Psoas muscle (tissue), 8 donors: ENCODE measurements around the gene AGO1. TPM values are rescaled to one million over a fixed set of nuclear protein-coding genes. Genes with fewer than 3 reads are reported as not detected.
A peak's percentile ranks its signal among the peaks of the same experiment; 100 is the strongest.

Source experiments
- ATAC-seq, 4 donors: fragments of 200-7000 bp; cut with Tn5 transposase; one replicate each; pipeline ENCODE4 v1.9.1; 2020; ENCODE audit warnings: moderate library complexity in 3 of 4, mild to moderate bottlenecking in 2 of 4
- DNase-seq, 2 donors: peaks; one replicate each; pipeline ENCODE4 v3.0.0-alpha.2; 2020
- H3K27ac ChIP-seq: fragments of 200-600 bp; one replicate; pipeline ENCODE4 v1.8.0; 2022
- H3K27me3 ChIP-seq, 3 donors: fragments of 200-600 bp in 1 of 3; one replicate each; pipeline versions ENCODE4 v1.6.1 to v1.8.0; 2013 to 2022; ENCODE audit warnings: low read length in 2 of 3, mild to moderate bottlenecking in 2 of 3, moderate library complexity in 1 of 3; ENCODE audit not compliant: insufficient read depth in 3 of 3
- H3K36me3 ChIP-seq, 2 donors: fragments of 200-600 bp in 1 of 2; one replicate each; pipeline versions ENCODE4 v1.6.1 to v1.8.0; 2013 to 2022; ENCODE audit warnings: low read depth in 1 of 2, mild to moderate bottlenecking in 1 of 2, moderate library complexity in 1 of 2; ENCODE audit not compliant: insufficient read depth in 1 of 2
- H3K4me1 ChIP-seq: fragments of 200-600 bp; one replicate; pipeline ENCODE4 v1.8.0; 2022
- H3K4me3 ChIP-seq: fragments of 200-600 bp; one replicate; pipeline ENCODE4 v1.8.0; 2022; ENCODE audit warnings: mild to moderate bottlenecking
- H3K9me3 ChIP-seq: fragments of 200-600 bp; one replicate; pipeline ENCODE4 v1.8.0; 2022
- WGBS, 3 donors: extraction: QIAGEN DNeasy Blood & Tissue Kit; methylation state at CpG; one replicate each; pipeline versions ENCODE4 v1.1.6 to v1.1.7; 2013; 5-methylcytosine and 5-hydroxymethylcytosine counted together
- intact Hi-C, 2 donors: fragments of 100-400 bp; cut with DNase I; formaldehyde crosslinking; loops; one replicate each; pipeline versions ENCODE4 v1.11.0 to v1.14.2; 2022
- polyA plus RNA-seq, 3 donors: library from polyadenylated mRNA; stranded (reverse); fragments of 200-250 nt; gene quantifications; one replicate each; pipeline ENCODE4 v1.2.3, GENCODE V29; 2013
- total RNA-seq, 4 donors: library from RNA; stranded (reverse); fragmentation: NEBNext Ultra II Directional in 2 of 4; extraction: Animal tissue kit (Norgen Biotek cat#: 25700) in 2 of 4; gene quantifications; one replicate each; pipeline versions ENCODE4 v1.2.1 to v1.2.4, GENCODE V29; 2021 to 2023
- TF ChIP-seq, protein P1 (sequence below): fragments of 200-600 bp; IDR thresholded peaks from one replicate; pipeline ENCODE4 v1.8.0; 2022; ENCODE audit warnings: antibody characterized with exemption
- donor health status: healthy with polysubstance abuse.
- donor health status: DM: no; HTN: no; CAD: no; lungs with moderate emphysema.
- donor health status: Bipolar disorder and iron deficiency.
- donor health status: healthy.
- donor health status: DM: yes; HTN: yes; CAD: no.
- donor health status: DM: no; HTN: no; CAD: no.
- donor health status: DM: no; HTN: no; CAD: no.
- donor health status: DM: yes; HTN: yes; CAD: no.

AGO1 gene
- total and polyA plus RNA-seq, 7 donors, result 2.2 to 16.3 (median 9.8) TPM

DNA sequence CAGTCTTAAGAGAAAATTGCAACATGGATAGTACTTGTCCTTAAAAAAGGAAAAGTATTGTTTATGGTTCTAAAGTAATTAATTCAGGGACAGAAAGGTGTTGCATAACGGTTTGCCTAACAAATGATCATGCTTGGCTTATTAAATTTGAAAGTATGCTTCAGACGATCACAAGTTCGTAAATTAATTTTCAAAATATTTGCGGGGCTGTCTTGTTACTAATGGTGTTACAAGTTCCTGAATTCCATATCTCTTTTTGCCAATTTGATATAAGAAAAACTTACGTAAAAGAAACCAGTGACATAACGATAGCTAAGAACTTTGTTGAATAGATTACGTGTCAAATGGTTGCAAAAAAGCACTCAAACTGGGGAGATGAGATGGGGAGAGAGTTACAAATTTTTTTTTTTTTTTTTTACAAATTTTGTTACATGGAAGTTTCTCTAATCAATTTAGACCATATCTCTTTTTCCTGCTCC lies 49.2 kb downstream of the AGO1 start:
- WGBS, 3 donors, result 53 to 59% (median 55%) methylated on average over 7 of the region's 7 CpGs

DNA sequence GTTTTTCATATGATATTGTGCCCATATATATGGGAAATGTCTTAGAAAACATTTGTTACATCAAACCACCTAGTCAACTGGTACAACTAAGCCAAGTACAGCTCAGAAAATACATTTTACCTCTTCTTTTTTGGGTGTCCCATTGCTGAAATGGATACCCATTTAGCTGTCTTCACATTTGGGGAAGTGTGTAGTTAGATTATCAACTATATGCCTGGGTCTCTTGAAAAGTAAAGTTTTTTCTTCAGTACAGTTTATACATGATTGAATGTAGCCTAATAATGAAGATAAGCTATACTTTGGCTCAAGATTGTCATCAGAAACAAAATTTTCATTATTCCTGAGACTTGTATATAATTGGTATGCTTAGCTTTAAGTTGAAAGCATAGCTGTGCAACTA lies 49.9 kb downstream of the AGO1 start:
- TF ChIP-seq, protein P1, sequence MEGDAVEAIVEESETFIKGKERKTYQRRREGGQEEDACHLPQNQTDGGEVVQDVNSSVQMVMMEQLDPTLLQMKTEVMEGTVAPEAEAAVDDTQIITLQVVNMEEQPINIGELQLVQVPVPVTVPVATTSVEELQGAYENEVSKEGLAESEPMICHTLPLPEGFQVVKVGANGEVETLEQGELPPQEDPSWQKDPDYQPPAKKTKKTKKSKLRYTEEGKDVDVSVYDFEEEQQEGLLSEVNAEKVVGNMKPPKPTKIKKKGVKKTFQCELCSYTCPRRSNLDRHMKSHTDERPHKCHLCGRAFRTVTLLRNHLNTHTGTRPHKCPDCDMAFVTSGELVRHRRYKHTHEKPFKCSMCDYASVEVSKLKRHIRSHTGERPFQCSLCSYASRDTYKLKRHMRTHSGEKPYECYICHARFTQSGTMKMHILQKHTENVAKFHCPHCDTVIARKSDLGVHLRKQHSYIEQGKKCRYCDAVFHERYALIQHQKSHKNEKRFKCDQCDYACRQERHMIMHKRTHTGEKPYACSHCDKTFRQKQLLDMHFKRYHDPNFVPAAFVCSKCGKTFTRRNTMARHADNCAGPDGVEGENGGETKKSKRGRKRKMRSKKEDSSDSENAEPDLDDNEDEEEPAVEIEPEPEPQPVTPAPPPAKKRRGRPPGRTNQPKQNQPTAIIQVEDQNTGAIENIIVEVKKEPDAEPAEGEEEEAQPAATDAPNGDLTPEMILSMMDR, result no peak
- DNase-seq (no peak), ATAC-seq (no peak)
- H3K36me3 ChIP-seq, result no peaks in the 10 kb centered on the region
- H3K27me3 ChIP-seq, result no peaks in the 10 kb centered on the region
- H3K9me3 ChIP-seq, result no peaks in the 10 kb centered on the region
- no peak overlapping the region for H3K4me3 ChIP-seq
- intact Hi-C loops, result no loop called here
- peaks cover 25% of the 10 kb centered on the region for H3K4me1 ChIP-seq
- no peak overlapping the region for H3K27ac ChIP-seq

More for the DNA sequence above, 49.2 kb downstream of the AGO1 start:
- ATAC-seq, result no peak
- Histone ChIP-seq H3K4me1 (peaks cover 25% of the 10 kb centered on the region), H3K27ac (peak overlapping the region; percentile 99), H3K27me3 (no peaks in the 10 kb centered on the region), H3K36me3 (no peaks in the 10 kb centered on the region), H3K9me3 (no peaks in the 10 kb centered on the region), H3K4me3 (peak overlapping the region; percentile 80)
- no peak for DNase-seq
- intact Hi-C loops, result no loop called here
- TF ChIP-seq, protein P1, result no peak

DNA sequence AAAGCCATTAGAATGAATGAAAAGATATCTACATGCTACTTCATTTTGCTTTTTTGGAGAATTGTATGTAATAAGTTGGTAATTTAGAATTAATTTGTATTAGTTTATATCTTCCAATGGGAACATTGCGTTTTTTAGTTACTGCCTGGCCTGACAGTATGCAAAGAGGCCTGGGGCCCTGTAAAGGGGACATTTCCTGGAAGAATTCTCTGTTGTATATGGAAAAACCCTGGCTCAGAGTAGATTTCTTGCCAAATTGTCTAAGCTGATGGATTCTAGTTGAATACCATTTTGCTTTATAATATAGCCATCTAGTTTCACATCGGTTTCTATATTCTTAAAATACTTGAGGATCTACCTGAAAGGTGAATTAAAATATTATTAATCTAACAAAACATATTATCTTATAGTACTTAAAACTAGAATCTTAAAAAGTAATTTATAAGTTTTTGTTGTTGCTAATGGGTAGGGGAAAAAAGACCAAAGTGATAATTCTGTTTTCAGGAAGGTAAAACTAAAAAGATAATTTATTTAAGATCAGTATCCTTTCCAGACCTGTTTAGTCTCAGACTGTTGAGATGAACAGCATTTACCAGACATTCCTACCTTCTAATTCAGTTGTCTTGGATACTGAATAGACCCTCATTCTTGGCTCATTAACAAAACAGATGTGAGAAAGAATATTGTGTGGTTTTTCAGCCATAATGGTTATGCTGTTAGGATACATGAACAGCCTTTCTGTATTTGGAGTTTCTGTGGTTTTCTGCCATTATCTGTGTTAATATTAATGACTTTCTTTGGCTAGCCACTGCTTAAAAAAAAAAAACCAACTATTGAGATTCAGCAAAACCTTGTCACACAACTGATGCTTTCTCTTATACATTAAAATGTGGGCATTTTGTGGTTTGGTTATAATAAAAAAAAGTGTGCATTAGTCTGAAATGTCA lies 52.7 kb downstream of the AGO1 start:
- peaks cover 18% of the 10 kb centered on the region for H3K4me1 ChIP-seq
- 62 to 69% (median 67%) methylated on average over 2 of the region's 2 CpGs for WGBS, 3 donors

DNA sequence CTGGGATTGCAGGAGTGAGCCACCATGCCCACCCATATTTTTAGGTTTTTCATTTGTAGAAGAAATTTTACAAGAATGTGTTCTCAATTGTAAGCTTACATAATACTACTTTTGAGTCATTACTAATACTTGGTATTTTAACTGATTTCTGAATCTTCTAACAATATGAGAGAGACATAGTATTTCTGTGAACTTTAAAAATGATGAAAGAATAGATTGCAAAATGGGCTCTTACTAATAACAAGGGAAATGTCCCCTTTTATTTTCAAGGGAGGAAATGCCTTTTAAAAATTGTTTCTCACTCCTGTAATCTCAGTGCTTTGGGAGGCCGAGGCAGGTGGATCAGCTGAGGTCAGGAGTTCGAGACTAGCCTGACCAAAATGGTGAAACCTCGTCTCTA lies 53.8 kb downstream of the AGO1 start:
- TF ChIP-seq, protein P1, result no peak
- Histone ChIP-seq H3K4me3 (no peak overlapping the region), H3K27me3 (no peaks in the 10 kb centered on the region), H3K4me1 (peaks cover 16% of the 10 kb centered on the region), H3K36me3 (no peaks in the 10 kb centered on the region), H3K9me3 (no peaks in the 10 kb centered on the region), H3K27ac (no peak overlapping the region)
- ATAC-seq, result no peak
- DNase-seq, result no peak
- intact Hi-C loops, result no loop called here
- WGBS, 3 donors, result 97 to 100% (median 98%) methylated on average over 3 of the region's 3 CpGs

More for the DNA sequence above, 52.7 kb downstream of the AGO1 start:
- no peaks in the 10 kb centered on the region for H3K36me3 ChIP-seq
- DNase-seq (no peak), ATAC-seq (no peak)
- intact Hi-C loops, result no loop called here
- no peak overlapping the region for H3K4me3 ChIP-seq
- no peaks in the 10 kb centered on the region for H3K9me3 ChIP-seq
- TF ChIP-seq, protein P1, result no peak
- no peak overlapping the region for H3K27ac ChIP-seq
- no peaks in the 10 kb centered on the region for H3K27me3 ChIP-seq
